ENCODE results near the gene IFIT2.

GRCh38 chr10:89283025-89283935, 18.6 kb upstream of the IFIT2 start:
- TF ChIP-seq CTCF (IDR thresholded peaks at IDR 0.05): no peak
- no peak for TF ChIP-seq POLR2A (IDR thresholded peaks at IDR 0.05)
